GM23338 (cell line): Measurements from ENCODE around the gene TCEANC. TPM values are rescaled to one million over a fixed set of nuclear protein-coding genes. Genes with fewer than 3 reads are reported as not detected.
"Not testable (repeated sequence)": the region's sequence is repeated elsewhere in the genome, so short reads cannot be mapped to it uniquely, and the experiment has no call there.

ENCODE experiments used
- ATAC-seq: fragments of 200-7000 bp; cut with Tn5 transposase; 3 replicates; pipeline ENCODE4 v1.9.1; 2020
- DNase-seq: peaks from one replicate; pipeline ENCODE4 v3.0.0-alpha.2; 2015; ENCODE audit warnings: low spot score
- H2AFZ ChIP-seq: fragments of 200-600 bp; sonication (generic); 2 replicates; pipeline ENCODE4 v1.8.0; 2016; ENCODE audit warnings: antibody characterized with exemption, mild to moderate bottlenecking, moderate library complexity
- H3F3A ChIP-seq: fragments of 200-600 bp; sonication (generic); replicated peaks from 2 replicates; pipeline ENCODE4 v1.8.0; 2017; ENCODE audit warnings: antibody characterized with exemption, mixed run types, low read depth
- H3K27ac ChIP-seq: fragments of 200-600 bp; sonication (generic); 2 replicates; pipeline ENCODE4 v1.6.1; 2016; ENCODE audit warnings: low read depth
- H3K27me3 ChIP-seq: fragments of 200-600 bp; sonication (generic); 2 replicates; pipeline ENCODE4 v1.8.0; 2016; ENCODE audit warnings: mild to moderate bottlenecking, mixed run types, moderate library complexity; ENCODE audit not compliant: insufficient read depth
- H3K36me3 ChIP-seq: fragments of 200-600 bp; sonication (generic); 2 replicates; pipeline ENCODE4 v1.8.0; 2016; ENCODE audit warnings: mild to moderate bottlenecking; ENCODE audit not compliant: insufficient read depth
- H3K4me1 ChIP-seq: fragments of 200-600 bp; sonication (generic); 2 replicates; pipeline ENCODE4 v1.8.0; 2016; ENCODE audit warnings: mild to moderate bottlenecking, moderate library complexity; ENCODE audit not compliant: insufficient read depth
- H3K4me2 ChIP-seq: fragments of 200-600 bp; sonication (generic); 2 replicates; pipeline ENCODE4 v1.7.1; 2017; ENCODE audit warnings: mixed run types
- H3K4me3 ChIP-seq: fragments of 200-600 bp; sonication (generic); 2 replicates; pipeline ENCODE4 v1.6.1; 2016; ENCODE audit warnings: mixed run types
- H3K79me2 ChIP-seq: fragments of 200-600 bp; sonication (generic); replicated peaks from 2 replicates; pipeline ENCODE4 v1.8.0; 2017; ENCODE audit warnings: mild to moderate bottlenecking; ENCODE audit not compliant: insufficient read depth
- H3K9me2 ChIP-seq: fragments of 200-600 bp; sonication (generic); 2 replicates; pipeline ENCODE4 v1.8.0; 2017; ENCODE audit not compliant: insufficient read depth
- H4K20me1 ChIP-seq: fragments of 200-600 bp; sonication (generic); replicated peaks from 2 replicates; pipeline ENCODE4 v1.8.0; 2017; ENCODE audit warnings: mild to moderate bottlenecking; ENCODE audit not compliant: insufficient read depth
- H3K27ac Mint-ChIP-seq: 2 replicates; pipeline ENCODE4 v1.8.0; 2020; ENCODE audit warnings: inconsistent platforms, mild to moderate bottlenecking, moderate library complexity, mixed read lengths
- H3K27me3 Mint-ChIP-seq: 3 replicates; pipeline ENCODE4 v1.8.0; 2022; ENCODE audit warnings: low read depth, mild to moderate bottlenecking, moderate library complexity, mixed read lengths, inconsistent platforms; ENCODE audit not compliant: insufficient read depth, poor library complexity
- H3K36me3 Mint-ChIP-seq: 3 replicates; pipeline ENCODE4 v1.8.0; 2021; ENCODE audit warnings: low read depth, mild to moderate bottlenecking, inconsistent platforms, moderate library complexity, mixed read lengths
- H3K4me1 Mint-ChIP-seq: 3 replicates; pipeline ENCODE4 v1.8.0; 2020; ENCODE audit warnings: mild to moderate bottlenecking, inconsistent platforms, mixed read lengths
- H3K4me3 Mint-ChIP-seq: 3 replicates; pipeline ENCODE4 v1.8.0; 2021; ENCODE audit warnings: moderate library complexity, mild to moderate bottlenecking, inconsistent platforms, mixed read lengths
- H3K9me3 Mint-ChIP-seq: 3 replicates; pipeline ENCODE4 v1.8.0; 2020; ENCODE audit warnings: moderate library complexity, mild to moderate bottlenecking, inconsistent platforms, mixed read lengths
- CREB1 ChIP-seq: fragments of 250-450 bp; sonication (Bioruptor Pico); IDR thresholded peaks from 2 replicates; pipeline ENCODE4 v1.5.0; 2020; ENCODE audit warnings: low read depth, mild to moderate bottlenecking, moderate library complexity
- EZH2 ChIP-seq: fragments of 200-600 bp; sonication (generic); IDR thresholded peaks from one replicate; pipeline ENCODE4 v1.8.0; 2017; ENCODE audit warnings: antibody characterized with exemption, mild to moderate bottlenecking, low read depth; ENCODE audit not compliant: unreplicated experiment
- EZH2phosphoT487 ChIP-seq: fragments of 200-600 bp; sonication (generic); IDR thresholded peaks from one replicate; pipeline ENCODE4 v1.8.1; 2018; ENCODE audit warnings: antibody characterized with exemption; ENCODE audit not compliant: unreplicated experiment
- JUNB ChIP-seq: IDR thresholded peaks from one replicate; pipeline ENCODE4 v1.6.1; 2016; ENCODE audit warnings: antibody characterized with exemption; ENCODE audit not compliant: unreplicated experiment
- STAT1 ChIP-seq: IDR thresholded peaks from one replicate; pipeline ENCODE4 v1.6.1; 2016; ENCODE audit warnings: antibody characterized with exemption; ENCODE audit not compliant: unreplicated experiment
- ZNF114 ChIP-seq: fragments of 250-450 bp; sonication (Bioruptor Pico); IDR thresholded peaks from 2 replicates; pipeline ENCODE4 v1.5.0; 2020; ENCODE audit warnings: mild to moderate bottlenecking, moderate library complexity
- ZNF331 ChIP-seq: fragments of 250-450 bp; sonication (Bioruptor Pico); IDR thresholded peaks from 2 replicates; pipeline ENCODE4 v1.5.0; 2020; ENCODE audit warnings: low read depth, mild to moderate bottlenecking, moderate library complexity
- polyA plus RNA-seq: library from polyadenylated mRNA; unstranded; fragments of >200 nt; fragmentation: Nextera tagmentation; extraction: Ambion mirVana; gene quantifications from 2 replicates; pipeline ENCODE4 v1.2.1, GENCODE V29; 2016
- total RNA-seq: library from RNA; depleted of rRNA; stranded (reverse); fragments of >200 nt; shearing (Covaris generic); gene quantifications from 2 replicates; pipeline ENCODE4 v1.2.3, GENCODE V29; 2014
- TF ChIP-seq, protein P1 (sequence below): fragments of 250-450 bp; sonication (Bioruptor Pico); IDR thresholded peaks from 2 replicates; pipeline ENCODE4 v1.5.0; 2020; ENCODE audit warnings: mild to moderate bottlenecking, moderate library complexity
- TF ChIP-seq, protein P2 (sequence below): IDR thresholded peaks from 2 replicates; pipeline ENCODE4 v1.6.1; 2016; ENCODE audit warnings: antibody characterized with exemption
- TF ChIP-seq, protein P3 (sequence below): IDR thresholded peaks from one replicate; pipeline ENCODE4 v1.6.1; 2018; ENCODE audit warnings: antibody characterized with exemption; ENCODE audit not compliant: unreplicated experiment
- TF ChIP-seq, protein P4 (sequence below), 2 experiments: fragments of 200-600 bp in 1 of 2; sonication (generic) in 1 of 2; conservative IDR thresholded peaks; 2 replicates each; pipeline versions ENCODE4 v1.5.1 to v1.6.1; 2016 to 2017; ENCODE audit warnings: antibody characterized with exemption in 2 of 2, low read depth in 2 of 2, mild to moderate bottlenecking in 2 of 2, moderate library complexity in 1 of 2

TCEANC gene
- total and polyA plus RNA-seq, 2 experiments from 2014 or later: 1.2 to 2.5 TPM

- Histone ChIP-seq H3K27ac (no peak overlapping the region), H3F3A (no peaks in the 10 kb centered on the region), H3K36me3 (no peaks in the 10 kb centered on the region), H3K79me2 (no peaks in the 10 kb centered on the region), H3K4me2 (no peak overlapping the region), H3K9me2 (no peaks in the 10 kb centered on the region), H2AFZ (no peak overlapping the region), H3K4me1 (no peaks in the 10 kb centered on the region), H4K20me1 (no peaks in the 10 kb centered on the region), H3K27me3 (no peaks in the 10 kb centered on the region), H3K4me3 (no peak overlapping the region)
- no peak overlapping the region for H3K27ac Mint-ChIP-seq
- H3K4me3 Mint-ChIP-seq: no peak overlapping the region
- peaks cover 2% of the 10 kb centered on the region for H3K27me3 Mint-ChIP-seq
- peaks cover 8% of the 10 kb centered on the region; the same call in 2 of the 3 replicates for H3K4me1 Mint-ChIP-seq
- no peaks in the 10 kb centered on the region for H3K36me3 Mint-ChIP-seq
- TF ChIP-seq EZH2phosphoT487 (no peak), CREB1 (no peak), ZNF114 (CRISPR knock-in tag) (no peak), EZH2 (no peak), STAT1 (no peak), ZNF331 (CRISPR knock-in tag) (no peak), JUNB (no peak)
- TF ChIP-seq, protein P1, sequence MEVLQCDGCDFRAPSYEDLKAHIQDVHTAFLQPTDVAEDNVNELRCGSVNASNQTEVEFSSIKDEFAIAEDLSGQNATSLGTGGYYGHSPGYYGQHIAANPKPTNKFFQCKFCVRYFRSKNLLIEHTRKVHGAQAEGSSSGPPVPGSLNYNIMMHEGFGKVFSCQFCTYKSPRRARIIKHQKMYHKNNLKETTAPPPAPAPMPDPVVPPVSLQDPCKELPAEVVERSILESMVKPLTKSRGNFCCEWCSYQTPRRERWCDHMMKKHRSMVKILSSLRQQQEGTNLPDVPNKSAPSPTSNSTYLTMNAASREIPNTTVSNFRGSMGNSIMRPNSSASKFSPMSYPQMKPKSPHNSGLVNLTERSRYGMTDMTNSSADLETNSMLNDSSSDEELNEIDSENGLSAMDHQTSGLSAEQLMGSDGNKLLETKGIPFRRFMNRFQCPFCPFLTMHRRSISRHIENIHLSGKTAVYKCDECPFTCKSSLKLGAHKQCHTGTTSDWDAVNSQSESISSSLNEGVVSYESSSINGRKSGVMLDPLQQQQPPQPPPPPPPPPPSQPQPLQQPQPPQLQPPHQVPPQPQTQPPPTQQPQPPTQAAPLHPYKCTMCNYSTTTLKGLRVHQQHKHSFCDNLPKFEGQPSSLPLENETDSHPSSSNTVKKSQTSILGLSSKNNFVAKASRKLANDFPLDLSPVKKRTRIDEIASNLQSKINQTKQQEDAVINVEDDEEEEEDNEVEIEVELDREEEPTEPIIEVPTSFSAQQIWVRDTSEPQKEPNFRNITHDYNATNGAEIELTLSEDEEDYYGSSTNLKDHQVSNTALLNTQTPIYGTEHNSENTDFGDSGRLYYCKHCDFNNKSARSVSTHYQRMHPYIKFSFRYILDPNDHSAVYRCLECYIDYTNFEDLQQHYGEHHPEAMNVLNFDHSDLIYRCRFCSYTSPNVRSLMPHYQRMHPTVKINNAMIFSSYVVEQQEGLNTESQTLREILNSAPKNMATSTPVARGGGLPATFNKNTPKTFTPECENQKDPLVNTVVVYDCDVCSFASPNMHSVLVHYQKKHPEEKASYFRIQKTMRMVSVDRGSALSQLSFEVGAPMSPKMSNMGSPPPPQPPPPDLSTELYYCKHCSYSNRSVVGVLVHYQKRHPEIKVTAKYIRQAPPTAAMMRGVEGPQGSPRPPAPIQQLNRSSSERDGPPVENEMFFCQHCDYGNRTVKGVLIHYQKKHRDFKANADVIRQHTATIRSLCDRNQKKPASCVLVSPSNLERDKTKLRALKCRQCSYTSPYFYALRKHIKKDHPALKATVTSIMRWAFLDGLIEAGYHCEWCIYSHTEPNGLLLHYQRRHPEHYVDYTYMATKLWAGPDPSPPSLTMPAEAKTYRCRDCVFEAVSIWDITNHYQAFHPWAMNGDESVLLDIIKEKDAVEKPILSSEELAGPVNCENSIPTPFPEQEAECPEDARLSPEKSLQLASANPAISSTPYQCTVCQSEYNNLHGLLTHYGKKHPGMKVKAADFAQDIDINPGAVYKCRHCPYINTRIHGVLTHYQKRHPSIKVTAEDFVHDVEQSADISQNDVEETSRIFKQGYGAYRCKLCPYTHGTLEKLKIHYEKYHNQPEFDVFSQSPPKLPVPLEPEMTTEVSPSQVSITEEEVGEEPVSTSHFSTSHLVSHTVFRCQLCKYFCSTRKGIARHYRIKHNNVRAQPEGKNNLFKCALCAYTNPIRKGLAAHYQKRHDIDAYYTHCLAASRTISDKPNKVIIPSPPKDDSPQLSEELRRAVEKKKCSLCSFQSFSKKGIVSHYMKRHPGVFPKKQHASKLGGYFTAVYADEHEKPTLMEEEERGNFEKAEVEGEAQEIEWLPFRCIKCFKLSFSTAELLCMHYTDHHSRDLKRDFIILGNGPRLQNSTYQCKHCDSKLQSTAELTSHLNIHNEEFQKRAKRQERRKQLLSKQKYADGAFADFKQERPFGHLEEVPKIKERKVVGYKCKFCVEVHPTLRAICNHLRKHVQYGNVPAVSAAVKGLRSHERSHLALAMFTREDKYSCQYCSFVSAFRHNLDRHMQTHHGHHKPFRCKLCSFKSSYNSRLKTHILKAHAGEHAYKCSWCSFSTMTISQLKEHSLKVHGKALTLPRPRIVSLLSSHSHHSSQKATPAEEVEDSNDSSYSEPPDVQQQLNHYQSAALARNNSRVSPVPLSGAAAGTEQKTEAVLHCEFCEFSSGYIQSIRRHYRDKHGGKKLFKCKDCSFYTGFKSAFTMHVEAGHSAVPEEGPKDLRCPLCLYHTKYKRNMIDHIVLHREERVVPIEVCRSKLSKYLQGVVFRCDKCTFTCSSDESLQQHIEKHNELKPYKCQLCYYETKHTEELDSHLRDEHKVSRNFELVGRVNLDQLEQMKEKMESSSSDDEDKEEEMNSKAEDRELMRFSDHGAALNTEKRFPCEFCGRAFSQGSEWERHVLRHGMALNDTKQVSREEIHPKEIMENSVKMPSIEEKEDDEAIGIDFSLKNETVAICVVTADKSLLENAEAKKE (CRISPR knock-in tag): no peak
- TF ChIP-seq, protein P2, sequence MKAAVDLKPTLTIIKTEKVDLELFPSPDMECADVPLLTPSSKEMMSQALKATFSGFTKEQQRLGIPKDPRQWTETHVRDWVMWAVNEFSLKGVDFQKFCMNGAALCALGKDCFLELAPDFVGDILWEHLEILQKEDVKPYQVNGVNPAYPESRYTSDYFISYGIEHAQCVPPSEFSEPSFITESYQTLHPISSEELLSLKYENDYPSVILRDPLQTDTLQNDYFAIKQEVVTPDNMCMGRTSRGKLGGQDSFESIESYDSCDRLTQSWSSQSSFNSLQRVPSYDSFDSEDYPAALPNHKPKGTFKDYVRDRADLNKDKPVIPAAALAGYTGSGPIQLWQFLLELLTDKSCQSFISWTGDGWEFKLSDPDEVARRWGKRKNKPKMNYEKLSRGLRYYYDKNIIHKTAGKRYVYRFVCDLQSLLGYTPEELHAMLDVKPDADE: no peak
- TF ChIP-seq, protein P3, sequence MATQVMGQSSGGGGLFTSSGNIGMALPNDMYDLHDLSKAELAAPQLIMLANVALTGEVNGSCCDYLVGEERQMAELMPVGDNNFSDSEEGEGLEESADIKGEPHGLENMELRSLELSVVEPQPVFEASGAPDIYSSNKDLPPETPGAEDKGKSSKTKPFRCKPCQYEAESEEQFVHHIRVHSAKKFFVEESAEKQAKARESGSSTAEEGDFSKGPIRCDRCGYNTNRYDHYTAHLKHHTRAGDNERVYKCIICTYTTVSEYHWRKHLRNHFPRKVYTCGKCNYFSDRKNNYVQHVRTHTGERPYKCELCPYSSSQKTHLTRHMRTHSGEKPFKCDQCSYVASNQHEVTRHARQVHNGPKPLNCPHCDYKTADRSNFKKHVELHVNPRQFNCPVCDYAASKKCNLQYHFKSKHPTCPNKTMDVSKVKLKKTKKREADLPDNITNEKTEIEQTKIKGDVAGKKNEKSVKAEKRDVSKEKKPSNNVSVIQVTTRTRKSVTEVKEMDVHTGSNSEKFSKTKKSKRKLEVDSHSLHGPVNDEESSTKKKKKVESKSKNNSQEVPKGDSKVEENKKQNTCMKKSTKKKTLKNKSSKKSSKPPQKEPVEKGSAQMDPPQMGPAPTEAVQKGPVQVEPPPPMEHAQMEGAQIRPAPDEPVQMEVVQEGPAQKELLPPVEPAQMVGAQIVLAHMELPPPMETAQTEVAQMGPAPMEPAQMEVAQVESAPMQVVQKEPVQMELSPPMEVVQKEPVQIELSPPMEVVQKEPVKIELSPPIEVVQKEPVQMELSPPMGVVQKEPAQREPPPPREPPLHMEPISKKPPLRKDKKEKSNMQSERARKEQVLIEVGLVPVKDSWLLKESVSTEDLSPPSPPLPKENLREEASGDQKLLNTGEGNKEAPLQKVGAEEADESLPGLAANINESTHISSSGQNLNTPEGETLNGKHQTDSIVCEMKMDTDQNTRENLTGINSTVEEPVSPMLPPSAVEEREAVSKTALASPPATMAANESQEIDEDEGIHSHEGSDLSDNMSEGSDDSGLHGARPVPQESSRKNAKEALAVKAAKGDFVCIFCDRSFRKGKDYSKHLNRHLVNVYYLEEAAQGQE: no peak
- TF ChIP-seq, protein P4, sequence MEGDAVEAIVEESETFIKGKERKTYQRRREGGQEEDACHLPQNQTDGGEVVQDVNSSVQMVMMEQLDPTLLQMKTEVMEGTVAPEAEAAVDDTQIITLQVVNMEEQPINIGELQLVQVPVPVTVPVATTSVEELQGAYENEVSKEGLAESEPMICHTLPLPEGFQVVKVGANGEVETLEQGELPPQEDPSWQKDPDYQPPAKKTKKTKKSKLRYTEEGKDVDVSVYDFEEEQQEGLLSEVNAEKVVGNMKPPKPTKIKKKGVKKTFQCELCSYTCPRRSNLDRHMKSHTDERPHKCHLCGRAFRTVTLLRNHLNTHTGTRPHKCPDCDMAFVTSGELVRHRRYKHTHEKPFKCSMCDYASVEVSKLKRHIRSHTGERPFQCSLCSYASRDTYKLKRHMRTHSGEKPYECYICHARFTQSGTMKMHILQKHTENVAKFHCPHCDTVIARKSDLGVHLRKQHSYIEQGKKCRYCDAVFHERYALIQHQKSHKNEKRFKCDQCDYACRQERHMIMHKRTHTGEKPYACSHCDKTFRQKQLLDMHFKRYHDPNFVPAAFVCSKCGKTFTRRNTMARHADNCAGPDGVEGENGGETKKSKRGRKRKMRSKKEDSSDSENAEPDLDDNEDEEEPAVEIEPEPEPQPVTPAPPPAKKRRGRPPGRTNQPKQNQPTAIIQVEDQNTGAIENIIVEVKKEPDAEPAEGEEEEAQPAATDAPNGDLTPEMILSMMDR (conservative IDR thresholded peaks at IDR 0.05; ENCODE audit: low read depth in 2 of 2): no peak
- DNase-seq (no peak), ATAC-seq (no peak)
- H3K9me3 Mint-ChIP-seq: no peaks in the 10 kb centered on the region
These were observed 5.2 kb upstream of the TCEANC start for GRCh38 chrX:13647709-13648212.

DNA sequence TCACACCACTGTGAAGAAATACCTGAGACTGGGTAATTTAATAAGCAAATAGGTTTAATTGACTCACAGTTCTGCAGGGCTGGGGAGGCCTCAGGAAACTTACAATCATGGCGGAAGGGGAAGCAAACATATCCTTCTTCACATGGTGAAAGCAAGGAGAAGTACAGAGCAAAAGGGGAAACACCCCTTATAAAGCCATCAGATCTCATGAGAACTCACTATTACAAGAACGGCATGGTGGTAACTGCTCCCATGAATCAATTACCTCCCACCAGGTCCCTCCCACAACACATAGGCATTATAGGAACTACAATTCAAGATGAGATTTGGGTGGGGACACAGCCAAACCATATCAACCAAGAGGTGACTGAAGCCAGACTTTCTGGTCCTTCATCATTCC is 4.6 kb upstream of the TCEANC start:
- not testable (repeated sequence) for H3K27ac ChIP-seq, H3F3A ChIP-seq, H3K4me1 Mint-ChIP-seq, H3K27me3 Mint-ChIP-seq, H3K4me2 ChIP-seq, H3K9me2 ChIP-seq, H3K4me3 ChIP-seq, H3K36me3 ChIP-seq, H3K27ac Mint-ChIP-seq, DNase-seq, H4K20me1 ChIP-seq, H3K4me3 Mint-ChIP-seq, ATAC-seq, H3K4me1 ChIP-seq, H3K27me3 ChIP-seq, H3K9me3 Mint-ChIP-seq, H3K79me2 ChIP-seq, H2AFZ ChIP-seq, H3K36me3 Mint-ChIP-seq
